HL-60 (cell line): ENCODE data around the gene MPC1.

Experiments
- POLR2AphosphoS5 ChIP-seq: IDR thresholded peaks from 2 replicates; pipeline ENCODE4 v1.6.1; 2012; ENCODE audit warnings: low read depth
- TF ChIP-seq, protein P1 (sequence below): IDR thresholded peaks from one replicate; pipeline ENCODE4 v1.5.1; 2011; ENCODE audit warnings: low read length, control low read depth, inconsistent platforms; ENCODE audit not compliant: insufficient read depth

GRCh38 chr6:166422201-166422940, 39.6 kb upstream of the MPC1 start:
- no peak for TF ChIP-seq POLR2AphosphoS5
- TF ChIP-seq, protein P1, sequence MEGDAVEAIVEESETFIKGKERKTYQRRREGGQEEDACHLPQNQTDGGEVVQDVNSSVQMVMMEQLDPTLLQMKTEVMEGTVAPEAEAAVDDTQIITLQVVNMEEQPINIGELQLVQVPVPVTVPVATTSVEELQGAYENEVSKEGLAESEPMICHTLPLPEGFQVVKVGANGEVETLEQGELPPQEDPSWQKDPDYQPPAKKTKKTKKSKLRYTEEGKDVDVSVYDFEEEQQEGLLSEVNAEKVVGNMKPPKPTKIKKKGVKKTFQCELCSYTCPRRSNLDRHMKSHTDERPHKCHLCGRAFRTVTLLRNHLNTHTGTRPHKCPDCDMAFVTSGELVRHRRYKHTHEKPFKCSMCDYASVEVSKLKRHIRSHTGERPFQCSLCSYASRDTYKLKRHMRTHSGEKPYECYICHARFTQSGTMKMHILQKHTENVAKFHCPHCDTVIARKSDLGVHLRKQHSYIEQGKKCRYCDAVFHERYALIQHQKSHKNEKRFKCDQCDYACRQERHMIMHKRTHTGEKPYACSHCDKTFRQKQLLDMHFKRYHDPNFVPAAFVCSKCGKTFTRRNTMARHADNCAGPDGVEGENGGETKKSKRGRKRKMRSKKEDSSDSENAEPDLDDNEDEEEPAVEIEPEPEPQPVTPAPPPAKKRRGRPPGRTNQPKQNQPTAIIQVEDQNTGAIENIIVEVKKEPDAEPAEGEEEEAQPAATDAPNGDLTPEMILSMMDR, result no peak
